ENCODE measurements around the gene CAMKK2.
"Not testable (repeated sequence)": the region's sequence is repeated elsewhere in the genome, so short reads cannot be mapped to it uniquely, and the experiment has no call there.

Gene CAMKK2

DNA sequence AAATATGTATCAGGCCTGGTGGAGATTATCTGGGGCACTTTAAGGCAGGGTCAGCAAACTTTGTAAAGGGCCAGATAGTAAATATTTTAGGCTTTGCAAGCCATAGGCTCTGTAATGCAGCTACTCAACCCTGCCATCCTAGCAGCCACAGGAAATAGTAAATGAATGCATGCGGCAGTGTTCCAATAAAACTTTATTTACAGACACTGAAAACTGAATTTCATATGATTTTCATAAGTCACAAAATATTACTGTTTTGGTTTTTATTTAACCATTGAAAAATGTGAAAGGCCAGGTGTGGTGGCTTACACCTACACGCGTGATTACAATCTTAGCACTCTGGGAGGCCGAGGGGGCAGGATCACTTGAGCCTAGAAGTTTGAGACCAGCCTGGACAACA is 3.2 kb upstream of the CAMKK2 start:
- DNase-seq, result no peak
- Histone ChIP-seq H2AK5ac (ENCODE audit: low read length) (no peak overlapping the region), H4K8ac (ENCODE audit: low read depth, low read length) (no peak overlapping the region), H3K79me2 (ENCODE audit: control insufficient read depth, insufficient read depth, low read length, poor library complexity) (peaks cover 11% of the 10 kb centered on the region), H3K23ac (ENCODE audit: low read length) (no peak overlapping the region), H2AFZ (ENCODE audit: insufficient read depth, low read length, poor library complexity) (no peak overlapping the region), H3K27ac (ENCODE audit: low read depth, low read length) (no peak overlapping the region), H2BK12ac (ENCODE audit: low read length) (no peak overlapping the region), H3K4ac (ENCODE audit: low read depth, low read length) (no peak overlapping the region), H3K4me1 (ENCODE audit: control insufficient read depth in 1 of 2, insufficient read depth in 2 of 2, low read length in 2 of 2) (peaks cover 8 to 13% of the 10 kb centered on the region in 2 experiments), H2BK5ac (ENCODE audit: low read depth, low read length, poor library complexity) (no peak overlapping the region), H3K9me3 (ENCODE audit: insufficient read depth, low read depth, low read length) (no peaks in the 10 kb centered on the region), H3K4me3 (ENCODE audit: low read depth, low read length) (no peak overlapping the region), H3K79me1 (ENCODE audit: low read length) (peaks cover 13% of the 10 kb centered on the region), H3K36me3 (ENCODE audit: control insufficient read depth in 1 of 2, insufficient read depth in 2 of 2, low read length in 2 of 2) (no peaks in the 10 kb centered on the region), H3K14ac (ENCODE audit: low read length) (no peak overlapping the region), H3K9ac (ENCODE audit: low read length) (no peak overlapping the region), H3K27me3 (ENCODE audit: insufficient read depth, low read length) (no peaks in the 10 kb centered on the region), H2BK120ac (ENCODE audit: insufficient read depth, low read length, poor library complexity) (no peak overlapping the region), H3K4me2 (ENCODE audit: low read length) (no peak overlapping the region), H3K18ac (ENCODE audit: low read length) (no peak overlapping the region), H4K91ac (ENCODE audit: low read depth, low read length) (no peak overlapping the region), H4K12ac (ENCODE audit: low read depth, low read length) (no peak overlapping the region)
- WGBS (ENCODE audit: extremely low coverage, insufficient coverage, insufficient read length), result no CpG with 5 or more reads among the region's 4 CpGs

GRCh38 chr12:121298411-121298810 is 1.9 kb upstream of the CAMKK2 start:
- not testable (repeated sequence) for H2AK5ac ChIP-seq (ENCODE audit: low read length); H4K8ac ChIP-seq (ENCODE audit: low read depth, low read length); H3K27me3 ChIP-seq (ENCODE audit: insufficient read depth, low read length); H3K4ac ChIP-seq (ENCODE audit: low read depth, low read length); H2AFZ ChIP-seq (ENCODE audit: insufficient read depth, low read length, poor library complexity); H2BK12ac ChIP-seq (ENCODE audit: low read length); H2BK120ac ChIP-seq (ENCODE audit: insufficient read depth, low read length, poor library complexity); H4K91ac ChIP-seq (ENCODE audit: low read depth, low read length); H3K27ac ChIP-seq (ENCODE audit: low read depth, low read length); H3K4me2 ChIP-seq (ENCODE audit: low read length); H3K9me3 ChIP-seq (ENCODE audit: insufficient read depth, low read depth, low read length); H3K14ac ChIP-seq (ENCODE audit: low read length); H3K23ac ChIP-seq (ENCODE audit: low read length); H2BK5ac ChIP-seq (ENCODE audit: low read depth, low read length, poor library complexity); H4K12ac ChIP-seq (ENCODE audit: low read depth, low read length); H3K9ac ChIP-seq (ENCODE audit: low read length); H3K4me3 ChIP-seq (ENCODE audit: low read depth, low read length); H3K18ac ChIP-seq (ENCODE audit: low read length); H3K36me3 ChIP-seq (ENCODE audit: control insufficient read depth in 1 of 2, insufficient read depth in 2 of 2, low read length in 2 of 2)
- H3K4me1 ChIP-seq (ENCODE audit: control insufficient read depth in 1 of 2, insufficient read depth in 2 of 2, low read length in 2 of 2), result peaks cover 8 to 13% of the 10 kb centered on the region in 2 experiments
- H3K79me2 ChIP-seq (ENCODE audit: control insufficient read depth, insufficient read depth, low read length, poor library complexity), result peaks cover 11% of the 10 kb centered on the region
- H3K79me1 ChIP-seq (ENCODE audit: low read length), result peaks cover 13% of the 10 kb centered on the region
- WGBS (ENCODE audit: extremely low coverage, insufficient coverage, insufficient read length), result no CpG with 5 or more reads among the region's 13 CpGs
- DNase-seq, result peak in 1 of 2 donors; percentile 48

DNA sequence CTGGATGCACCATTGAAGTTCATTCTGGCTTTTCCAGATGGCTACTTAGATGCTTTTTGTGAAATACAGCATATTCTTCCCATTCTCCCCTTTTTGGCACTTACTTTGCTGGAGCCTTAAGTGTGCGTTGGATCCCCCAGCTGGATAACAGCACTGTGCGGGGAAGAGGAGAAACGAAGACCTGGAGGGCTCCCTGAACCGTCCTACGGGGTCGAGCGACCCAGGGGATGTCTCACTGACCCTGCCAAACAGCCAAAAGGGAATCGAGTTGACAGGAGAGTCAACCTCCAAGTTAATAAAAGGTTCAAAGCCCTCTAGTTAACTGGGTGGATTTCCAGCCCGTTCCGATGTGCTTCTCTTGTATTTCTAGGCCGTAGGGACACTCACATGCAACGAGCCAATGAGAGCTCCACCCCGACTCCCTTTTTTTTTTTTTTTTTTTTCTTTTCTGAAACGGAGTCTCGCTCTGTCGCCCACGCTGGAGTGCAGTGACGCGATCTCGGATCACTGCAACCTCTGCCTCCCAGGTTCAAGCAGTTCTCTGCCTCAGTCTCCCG is 1.0 kb upstream of the CAMKK2 start:
- peak overlapping the region; percentile 76 for H4K91ac ChIP-seq (ENCODE audit: low read depth, low read length)
- peaks cover 8 to 13% of the 10 kb centered on the region in 2 experiments for H3K4me1 ChIP-seq (ENCODE audit: control insufficient read depth in 1 of 2, insufficient read depth in 2 of 2, low read length in 2 of 2)
- H2BK120ac ChIP-seq (ENCODE audit: insufficient read depth, low read length, poor library complexity), result peak overlapping the region; percentile 39
- peak overlapping the region; percentile 81 for H3K4me3 ChIP-seq (ENCODE audit: low read depth, low read length)
- H3K23ac ChIP-seq (ENCODE audit: low read length), result no peak overlapping the region
- DNase-seq, result peak in 1 of 2 donors; percentile 53
- H2AK5ac ChIP-seq (ENCODE audit: low read length), result no peak overlapping the region
- H3K14ac ChIP-seq (ENCODE audit: low read length), result peak overlapping the region; percentile 49
- H3K36me3 ChIP-seq (ENCODE audit: control insufficient read depth in 1 of 2, insufficient read depth in 2 of 2, low read length in 2 of 2), result no peaks in the 10 kb centered on the region
- H4K12ac ChIP-seq (ENCODE audit: low read depth, low read length), result peak overlapping the region; percentile 59
- H2BK12ac ChIP-seq (ENCODE audit: low read length), result no peak overlapping the region
- no peak overlapping the region for H3K4ac ChIP-seq (ENCODE audit: low read depth, low read length)
- peak overlapping the region; percentile 90 for H3K18ac ChIP-seq (ENCODE audit: low read length)
- peak overlapping the region; percentile 86 for H4K8ac ChIP-seq (ENCODE audit: low read depth, low read length)
- H3K9ac ChIP-seq (ENCODE audit: low read length), result peak overlapping the region; percentile 69
- H3K27ac ChIP-seq (ENCODE audit: low read depth, low read length), result peak overlapping the region; percentile 26
- no peaks in the 10 kb centered on the region for H3K27me3 ChIP-seq (ENCODE audit: insufficient read depth, low read length)
- peak overlapping the region; percentile 98 for H3K4me2 ChIP-seq (ENCODE audit: low read length)
- H3K79me2 ChIP-seq (ENCODE audit: control insufficient read depth, insufficient read depth, low read length, poor library complexity), result peaks cover 11% of the 10 kb centered on the region
- H3K79me1 ChIP-seq (ENCODE audit: low read length), result peaks cover 13% of the 10 kb centered on the region
- no CpG with 5 or more reads among the region's 21 CpGs for WGBS (ENCODE audit: extremely low coverage, insufficient coverage, insufficient read length)
- H3K9me3 ChIP-seq (ENCODE audit: insufficient read depth, low read depth, low read length), result no peaks in the 10 kb centered on the region
- H2AFZ ChIP-seq (ENCODE audit: insufficient read depth, low read length, poor library complexity), result peak overlapping the region; percentile 83
- H2BK5ac ChIP-seq (ENCODE audit: low read depth, low read length, poor library complexity), result no peak overlapping the region

GRCh38 chr12:121295746-121296617 is 527 bp downstream of the CAMKK2 start:
- H4K8ac ChIP-seq (ENCODE audit: low read depth, low read length), result peak overlapping the region; percentile 93
- no peaks in the 10 kb centered on the region for H3K27me3 ChIP-seq (ENCODE audit: insufficient read depth, low read length)
- H2AFZ ChIP-seq (ENCODE audit: insufficient read depth, low read length, poor library complexity), result peak overlapping the region; percentile 96
- H3K4me2 ChIP-seq (ENCODE audit: low read length), result peak overlapping the region; percentile 67
- no peak overlapping the region for H3K23ac ChIP-seq (ENCODE audit: low read length)
- no peak overlapping the region for H2BK12ac ChIP-seq (ENCODE audit: low read length)
- H2BK120ac ChIP-seq (ENCODE audit: insufficient read depth, low read length, poor library complexity), result peak overlapping the region; percentile 44
- H4K12ac ChIP-seq (ENCODE audit: low read depth, low read length), result peak overlapping the region; percentile 71
- H3K4me1 ChIP-seq (ENCODE audit: control insufficient read depth in 1 of 2, insufficient read depth in 2 of 2, low read length in 2 of 2), result peaks cover 8 to 13% of the 10 kb centered on the region in 2 experiments
- H3K4ac ChIP-seq (ENCODE audit: low read depth, low read length), result peak overlapping the region; percentile 73
- peak in 1 of 2 donors; percentile 10 for DNase-seq
- peak overlapping the region; percentile 68 for H2AK5ac ChIP-seq (ENCODE audit: low read length)
- H3K79me2 ChIP-seq (ENCODE audit: control insufficient read depth, insufficient read depth, low read length, poor library complexity), result peaks cover 11% of the 10 kb centered on the region
- H3K27ac ChIP-seq (ENCODE audit: low read depth, low read length), result no peak overlapping the region
- peak overlapping the region; percentile 95 for H3K4me3 ChIP-seq (ENCODE audit: low read depth, low read length)
- H3K9me3 ChIP-seq (ENCODE audit: insufficient read depth, low read depth, low read length), result no peaks in the 10 kb centered on the region
- peak overlapping the region; percentile 57 for H2BK5ac ChIP-seq (ENCODE audit: low read depth, low read length, poor library complexity)
- H3K18ac ChIP-seq (ENCODE audit: low read length), result peak overlapping the region; percentile 94
- H3K79me1 ChIP-seq (ENCODE audit: low read length), result peaks cover 13% of the 10 kb centered on the region
- no peaks in the 10 kb centered on the region for H3K36me3 ChIP-seq (ENCODE audit: control insufficient read depth in 1 of 2, insufficient read depth in 2 of 2, low read length in 2 of 2)
- H3K9ac ChIP-seq (ENCODE audit: low read length), result peak overlapping the region; percentile 52
- WGBS (ENCODE audit: extremely low coverage, insufficient coverage, insufficient read length), result no CpG with 5 or more reads among the region's 55 CpGs
- peak overlapping the region; percentile 94 for H4K91ac ChIP-seq (ENCODE audit: low read depth, low read length)
- peak overlapping the region; percentile 93 for H3K14ac ChIP-seq (ENCODE audit: low read length)

Measured in trophoblast cell (in vitro differentiated cells and primary cell).